DMS153 treated with DMSO at 0.1 percent for 48 hours (cell line): ENCODE data around the gene PRPSAP1.
"Not testable (repeated sequence)": the region's sequence is repeated elsewhere in the genome, so short reads cannot be mapped to it uniquely, and the experiment has no call there.

Source experiments
- DNase-seq: peaks from one replicate; lab custom pipeline; 2025; ENCODE audit not compliant: unreplicated experiment; lab: John Stamatoyannopoulos, UW

The PRPSAP1 gene

GRCh38 chr17:76360461-76360860, 6.7 kb upstream of the PRPSAP1 start:
- no peak for DNase-seq

GRCh38 chr17:76359776-76360175, 6.1 kb upstream of the PRPSAP1 start:
- not testable (repeated sequence) for DNase-seq

- no peak for DNase-seq
These were observed 5.7 kb upstream of the PRPSAP1 start for GRCh38 chr17:76359375-76359774.

- DNase-seq = no peak
These were observed 4.0 kb upstream of the PRPSAP1 start for GRCh38 chr17:76357597-76358158.

- no peak for DNase-seq
These were observed 3.2 kb upstream of the PRPSAP1 start for GRCh38 chr17:76356803-76357456.

- DNase-seq = no peak
These were observed 1.1 kb upstream of the PRPSAP1 start for GRCh38 chr17:76354747-76355310.

- DNase-seq = no peak
These were observed 607 bp upstream of the PRPSAP1 start for GRCh38 chr17:76354317-76354729.

- DNase-seq = no peak
These were observed 615 bp downstream of the PRPSAP1 start for GRCh38 chr17:76353004-76353598.

- DNase-seq = no peak
These were observed 2.1 kb downstream of the PRPSAP1 start for GRCh38 chr17:76351526-76352071.

- no peak for DNase-seq
These were observed 3.3 kb downstream of the PRPSAP1 start for GRCh38 chr17:76350463-76350862.

- not testable (repeated sequence) for DNase-seq
These were observed 6.8 kb downstream of the PRPSAP1 start for GRCh38 chr17:76346936-76347335.

- no peak for DNase-seq
These were observed 8.2 kb downstream of the PRPSAP1 start for GRCh38 chr17:76345377-76345974.

GRCh38 chr17:76343106-76343505, 10.6 kb downstream of the PRPSAP1 start:
- DNase-seq = no peak

GRCh38 chr17:76341301-76341700, 12.4 kb downstream of the PRPSAP1 start:
- no peak for DNase-seq

GRCh38 chr17:76337413-76337777, 16.3 kb downstream of the PRPSAP1 start:
- DNase-seq = no peak

- no peak for DNase-seq
These were observed 16.8 kb downstream of the PRPSAP1 start for GRCh38 chr17:76336756-76337412.

GRCh38 chr17:76335716-76336381, 17.9 kb downstream of the PRPSAP1 start:
- no peak for DNase-seq

- DNase-seq = no peak
These were observed 19.8 kb downstream of the PRPSAP1 start for GRCh38 chr17:76333673-76334505.

- DNase-seq = no peak
These were observed 22.6 kb downstream of the PRPSAP1 start for GRCh38 chr17:76331083-76331482.

- DNase-seq = no peak
These were observed 24.1 kb downstream of the PRPSAP1 start for GRCh38 chr17:76329664-76330063.
